ENCODE measurements around the gene RRP1. TPM values are rescaled to one million over a fixed set of nuclear protein-coding genes. Genes with fewer than 3 reads are reported as not detected.

The RRP1 gene
- total RNA-seq, 4 donors from 2014 or later, result 19.5 to 43.2 (median 25.5) TPM

- intact Hi-C loops (cut with DNase I; ENCODE audit: low total_unique reads), result loop anchor here (10.0 kb wide), 1 partner anchor 117 kb away; no protein-coding TSS in a partner anchor
- TF ChIP-seq, protein P1, sequence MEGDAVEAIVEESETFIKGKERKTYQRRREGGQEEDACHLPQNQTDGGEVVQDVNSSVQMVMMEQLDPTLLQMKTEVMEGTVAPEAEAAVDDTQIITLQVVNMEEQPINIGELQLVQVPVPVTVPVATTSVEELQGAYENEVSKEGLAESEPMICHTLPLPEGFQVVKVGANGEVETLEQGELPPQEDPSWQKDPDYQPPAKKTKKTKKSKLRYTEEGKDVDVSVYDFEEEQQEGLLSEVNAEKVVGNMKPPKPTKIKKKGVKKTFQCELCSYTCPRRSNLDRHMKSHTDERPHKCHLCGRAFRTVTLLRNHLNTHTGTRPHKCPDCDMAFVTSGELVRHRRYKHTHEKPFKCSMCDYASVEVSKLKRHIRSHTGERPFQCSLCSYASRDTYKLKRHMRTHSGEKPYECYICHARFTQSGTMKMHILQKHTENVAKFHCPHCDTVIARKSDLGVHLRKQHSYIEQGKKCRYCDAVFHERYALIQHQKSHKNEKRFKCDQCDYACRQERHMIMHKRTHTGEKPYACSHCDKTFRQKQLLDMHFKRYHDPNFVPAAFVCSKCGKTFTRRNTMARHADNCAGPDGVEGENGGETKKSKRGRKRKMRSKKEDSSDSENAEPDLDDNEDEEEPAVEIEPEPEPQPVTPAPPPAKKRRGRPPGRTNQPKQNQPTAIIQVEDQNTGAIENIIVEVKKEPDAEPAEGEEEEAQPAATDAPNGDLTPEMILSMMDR (IDR thresholded peaks at IDR 0.05), result no peak
- no peak for TF ChIP-seq POLR2A (IDR thresholded peaks at IDR 0.05)
- DNase-seq (ENCODE audit: low spot score in 2 of 2), result no peak
- no peak overlapping the region for H3K4me3 ChIP-seq (ENCODE audit: low read depth, poor library complexity, severe bottlenecking)
- WGBS, 2 donors, result 77 to 94% methylated on average over 6 of the region's 6 CpGs
Measured at GRCh38 chr21:43781846-43782245, 7.5 kb upstream of the RRP1 start.

GRCh38 chr21:43782431-43783097 is 6.8 kb upstream of the RRP1 start:
- 74 to 79% methylated on average over 5 of the region's 5 CpGs for WGBS, 2 donors
- intact Hi-C loops (cut with DNase I; ENCODE audit: low total_unique reads), result loop anchor here (10.0 kb wide), 1 partner anchor 118 kb away; no protein-coding TSS in a partner anchor
- H3K4me3 ChIP-seq (ENCODE audit: low read depth, poor library complexity, severe bottlenecking), result no peak overlapping the region
- DNase-seq (ENCODE audit: low spot score in 2 of 2), result no peak
- TF ChIP-seq, protein P1 (IDR thresholded peaks at IDR 0.05), result no peak
- no peak for TF ChIP-seq POLR2A (IDR thresholded peaks at IDR 0.05)

DNA sequence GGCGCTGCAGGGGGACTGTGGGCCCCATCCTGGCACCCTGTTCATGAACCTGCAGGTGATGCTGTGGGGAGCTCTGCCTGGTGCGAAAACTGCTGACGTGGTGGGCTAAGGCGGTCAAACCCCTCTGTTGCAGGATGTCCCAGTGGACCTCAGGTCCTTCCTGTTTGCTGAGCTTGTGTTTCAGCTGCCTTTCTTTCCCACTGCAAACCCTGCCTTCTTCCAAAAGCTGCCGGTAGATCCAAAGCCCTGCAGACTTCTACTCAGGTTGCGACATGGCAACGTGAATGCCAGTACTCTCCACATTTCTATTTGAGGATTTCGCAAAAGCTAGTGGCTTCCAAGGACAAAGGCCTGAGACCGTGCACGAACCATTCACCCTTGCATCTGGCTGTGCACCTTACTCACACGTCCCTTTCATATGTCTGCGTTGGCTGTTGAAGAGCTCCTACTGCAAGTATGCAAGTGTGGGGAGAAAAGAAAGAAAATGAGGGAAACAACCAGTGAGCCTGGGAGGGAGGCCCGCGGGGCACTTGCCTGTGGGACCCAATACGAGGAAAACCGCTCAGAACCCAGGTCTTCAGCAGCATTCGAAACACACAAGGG is 6.2 kb upstream of the RRP1 start:
- TF ChIP-seq POLR2A (IDR thresholded peaks at IDR 0.05), result no peak
- TF ChIP-seq, protein P1 (IDR thresholded peaks at IDR 0.05), result no peak
- WGBS, 2 donors, result 75 to 77% methylated on average over 17 of the region's 17 CpGs
- no peak overlapping the region for H3K4me3 ChIP-seq (ENCODE audit: low read depth, poor library complexity, severe bottlenecking)
- no peak for DNase-seq (ENCODE audit: low spot score in 2 of 2)
- intact Hi-C loops (cut with DNase I; ENCODE audit: low total_unique reads), result loop anchor here (10.0 kb wide), 1 partner anchor 118 kb away; no protein-coding TSS in a partner anchor

GRCh38 chr21:43785134-43785533 is 4.2 kb upstream of the RRP1 start:
- H3K4me3 ChIP-seq (ENCODE audit: low read depth, poor library complexity, severe bottlenecking), result no peak overlapping the region
- DNase-seq (ENCODE audit: low spot score in 2 of 2), result no peak
- WGBS, 2 donors, result 41 to 49% methylated on average over 3 of the region's 3 CpGs
- TF ChIP-seq, protein P1 (IDR thresholded peaks at IDR 0.05), result no peak
- TF ChIP-seq POLR2A (IDR thresholded peaks at IDR 0.05), result no peak
- intact Hi-C loops (cut with DNase I; ENCODE audit: low total_unique reads), result loop anchor here (10.0 kb wide), 1 partner anchor 120 kb away; no protein-coding TSS in a partner anchor

GRCh38 chr21:43786300-43786806 is 3.0 kb upstream of the RRP1 start:
- intact Hi-C loops (cut with DNase I; ENCODE audit: low total_unique reads), result loop anchor here (10.0 kb wide), 1 partner anchor 122 kb away; no protein-coding TSS in a partner anchor
- 87 to 89% methylated on average over 18 of the region's 18 CpGs for WGBS, 2 donors
- no peak for TF ChIP-seq POLR2A (IDR thresholded peaks at IDR 0.05)
- TF ChIP-seq, protein P1 (IDR thresholded peaks at IDR 0.05), result no peak
- H3K4me3 ChIP-seq (ENCODE audit: low read depth, poor library complexity, severe bottlenecking), result no peak overlapping the region
- no peak for DNase-seq (ENCODE audit: low spot score in 2 of 2)

Measured in lower leg skin (tissue), 4 donors.